ENCODE results near the gene OSTC.
"Not testable (repeated sequence)": the region's sequence is repeated elsewhere in the genome, so short reads cannot be mapped to it uniquely, and the experiment has no call there.

The OSTC gene

DNA sequence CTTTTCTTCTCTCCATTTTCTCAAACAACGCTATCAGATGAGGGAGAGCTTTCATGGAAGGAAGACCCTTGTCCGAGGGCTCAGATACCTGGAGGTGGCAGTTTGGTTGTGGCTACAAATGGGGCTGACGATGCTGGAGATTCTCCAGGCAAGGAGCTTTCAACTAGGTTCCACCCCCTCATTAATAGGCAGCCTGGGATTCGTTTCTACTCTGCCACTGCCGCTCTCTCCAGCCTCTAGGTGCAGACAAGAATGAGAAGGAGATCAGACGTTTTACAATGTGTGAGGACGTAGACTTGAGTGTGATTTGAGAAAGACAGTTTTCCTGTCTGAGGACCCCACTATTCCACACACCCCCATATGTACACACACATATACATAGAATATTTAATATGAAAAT is 59.3 kb downstream of the OSTC start:
- Histone ChIP-seq H3K27ac (ENCODE audit: low read depth, low read length) (no peak overlapping the region), H3K4me1 (ENCODE audit: control insufficient read depth in 1 of 2, insufficient read depth in 2 of 2, low read length in 2 of 2) (no peaks in the 10 kb centered on the region), H3K27me3 (ENCODE audit: control insufficient read depth in 1 of 2, insufficient read depth in 2 of 2, low read length in 2 of 2) (no peaks in the 10 kb centered on the region), H3K9ac (ENCODE audit: low read depth in 1 of 2, low read length in 2 of 2) (no peak overlapping the region), H3K4me3 (ENCODE audit: low read depth in 1 of 2, low read length in 2 of 2) (no peak overlapping the region), H3K36me3 (ENCODE audit: control insufficient read depth in 1 of 2, insufficient read depth in 2 of 2, low read length in 2 of 2) (no peaks in the 10 kb centered on the region), H3K9me3 (ENCODE audit: control insufficient read depth in 1 of 2, low read length in 2 of 2) (no peaks in the 10 kb centered on the region)

DNA sequence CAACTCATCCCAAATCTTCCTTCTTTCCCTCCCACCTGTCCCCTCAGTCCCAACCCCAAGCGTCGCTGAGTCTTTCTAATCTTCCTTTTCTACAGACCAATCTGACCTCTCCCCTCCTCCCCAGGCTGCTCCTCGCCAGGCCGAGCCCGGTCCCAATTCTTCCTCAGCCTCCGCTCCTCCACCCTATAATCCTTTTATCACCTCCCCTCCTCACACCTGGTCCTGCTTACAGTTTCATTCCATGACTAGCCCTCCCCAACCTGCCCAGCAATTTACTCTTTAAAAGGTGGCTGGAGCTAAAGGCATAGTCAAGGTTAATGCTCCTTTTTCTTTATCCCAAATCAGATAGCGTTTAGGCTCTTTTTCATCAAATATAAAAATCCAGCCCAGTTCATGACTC is 60.2 kb downstream of the OSTC start:
- H3K4me3 ChIP-seq (ENCODE audit: low read depth in 1 of 2, low read length in 2 of 2); H3K36me3 ChIP-seq (ENCODE audit: control insufficient read depth in 1 of 2, insufficient read depth in 2 of 2, low read length in 2 of 2); H3K9ac ChIP-seq (ENCODE audit: low read depth in 1 of 2, low read length in 2 of 2); H3K9me3 ChIP-seq (ENCODE audit: control insufficient read depth in 1 of 2, low read length in 2 of 2); H3K4me1 ChIP-seq (ENCODE audit: control insufficient read depth in 1 of 2, insufficient read depth in 2 of 2, low read length in 2 of 2); H3K27me3 ChIP-seq (ENCODE audit: control insufficient read depth in 1 of 2, insufficient read depth in 2 of 2, low read length in 2 of 2); H3K27ac ChIP-seq (ENCODE audit: low read depth, low read length): not testable (repeated sequence)

DNA sequence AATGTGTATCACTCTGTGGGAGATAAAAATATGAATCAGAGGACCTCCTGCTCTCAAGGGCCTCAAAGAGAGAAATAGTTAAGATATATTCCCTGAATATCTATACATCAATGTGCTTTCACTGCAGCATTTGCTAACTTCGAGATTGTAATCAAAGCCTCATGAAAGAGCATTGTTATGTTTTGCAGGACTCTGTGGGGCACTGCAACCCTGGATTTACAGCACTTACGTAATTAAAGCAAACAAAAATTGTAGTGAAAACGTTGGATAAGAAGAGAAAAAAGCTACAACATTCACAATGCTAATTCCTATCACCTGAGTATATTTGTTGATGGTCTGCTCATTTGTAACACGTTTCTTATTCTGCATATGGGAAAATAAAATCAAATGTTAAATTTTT is 64.5 kb downstream of the OSTC start:
- Histone ChIP-seq H3K4me3 (ENCODE audit: low read depth in 1 of 2, low read length in 2 of 2) (no peak overlapping the region), H3K27me3 (ENCODE audit: control insufficient read depth in 1 of 2, insufficient read depth in 2 of 2, low read length in 2 of 2) (peaks cover 0 to 9% of the 10 kb centered on the region in 2 donors), H3K36me3 (ENCODE audit: control insufficient read depth in 1 of 2, insufficient read depth in 2 of 2, low read length in 2 of 2) (no peaks in the 10 kb centered on the region), H3K4me1 (ENCODE audit: control insufficient read depth in 1 of 2, insufficient read depth in 2 of 2, low read length in 2 of 2) (no peaks in the 10 kb centered on the region), H3K9me3 (ENCODE audit: control insufficient read depth in 1 of 2, low read length in 2 of 2) (no peaks in the 10 kb centered on the region), H3K27ac (ENCODE audit: low read depth, low read length) (no peak overlapping the region), H3K9ac (ENCODE audit: low read depth in 1 of 2, low read length in 2 of 2) (no peak overlapping the region)

DNA sequence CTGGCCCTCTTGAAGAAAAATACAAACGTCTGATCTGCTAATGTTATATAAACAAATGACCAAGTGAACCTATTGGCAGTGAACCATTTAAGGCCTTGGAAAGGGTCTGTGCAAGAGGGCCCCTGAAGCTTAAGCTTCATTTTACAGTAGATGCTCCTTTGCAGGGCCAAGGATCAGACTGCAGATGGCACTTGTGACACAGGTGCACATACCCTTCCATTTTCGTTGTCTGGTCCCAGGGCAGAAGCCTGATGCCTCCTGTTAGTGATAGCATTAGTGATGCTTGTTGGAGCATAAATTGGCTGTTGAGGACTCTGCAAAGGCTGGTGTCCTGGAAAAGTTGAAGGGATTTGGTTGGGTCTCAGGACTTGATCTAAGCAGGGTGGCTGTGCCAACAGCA is 65.9 kb downstream of the OSTC start:
- H3K4me3 ChIP-seq (ENCODE audit: low read depth in 1 of 2, low read length in 2 of 2): no peak overlapping the region
- no peaks in the 10 kb centered on the region for H3K4me1 ChIP-seq (ENCODE audit: control insufficient read depth in 1 of 2, insufficient read depth in 2 of 2, low read length in 2 of 2)
- H3K27me3 ChIP-seq (ENCODE audit: control insufficient read depth in 1 of 2, insufficient read depth in 2 of 2, low read length in 2 of 2): peaks cover 0 to 9% of the 10 kb centered on the region in 2 donors
- H3K27ac ChIP-seq (ENCODE audit: low read depth, low read length): no peak overlapping the region
- no peaks in the 10 kb centered on the region for H3K36me3 ChIP-seq (ENCODE audit: control insufficient read depth in 1 of 2, insufficient read depth in 2 of 2, low read length in 2 of 2)
- H3K9me3 ChIP-seq (ENCODE audit: control insufficient read depth in 1 of 2, low read length in 2 of 2): no peaks in the 10 kb centered on the region
- H3K9ac ChIP-seq (ENCODE audit: low read depth in 1 of 2, low read length in 2 of 2): no peak overlapping the region

DNA sequence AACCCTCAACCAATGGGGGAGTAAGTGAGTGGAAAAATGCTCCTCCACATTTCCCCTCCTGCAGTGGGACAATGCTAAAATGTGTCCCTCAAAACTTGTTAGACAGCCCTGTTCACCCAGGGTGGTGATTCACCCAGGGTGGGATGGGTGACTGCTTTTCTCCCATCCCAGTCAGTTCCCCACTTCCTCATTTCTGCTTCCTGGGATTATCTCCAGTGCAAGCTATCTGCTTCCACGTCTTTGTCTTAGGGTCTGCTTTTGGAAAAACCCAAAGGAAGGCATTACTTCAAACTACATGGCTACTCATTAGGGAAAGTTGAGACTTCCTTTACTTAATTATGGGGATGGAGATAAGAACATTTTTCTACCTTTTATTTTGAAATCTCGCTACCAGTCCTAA is 67.0 kb downstream of the OSTC start:
- Histone ChIP-seq H3K27ac (ENCODE audit: low read depth, low read length) (no peak overlapping the region), H3K9me3 (ENCODE audit: control insufficient read depth in 1 of 2, low read length in 2 of 2) (no peaks in the 10 kb centered on the region), H3K36me3 (ENCODE audit: control insufficient read depth in 1 of 2, insufficient read depth in 2 of 2, low read length in 2 of 2) (no peaks in the 10 kb centered on the region), H3K4me3 (ENCODE audit: low read depth in 1 of 2, low read length in 2 of 2) (no peak overlapping the region), H3K27me3 (ENCODE audit: control insufficient read depth in 1 of 2, insufficient read depth in 2 of 2, low read length in 2 of 2) (peaks cover 0 to 9% of the 10 kb centered on the region in 2 donors), H3K9ac (ENCODE audit: low read depth in 1 of 2, low read length in 2 of 2) (no peak overlapping the region), H3K4me1 (ENCODE audit: control insufficient read depth in 1 of 2, insufficient read depth in 2 of 2, low read length in 2 of 2) (no peaks in the 10 kb centered on the region)
